ENCODE measurements around the gene OR10K2. TPM values are rescaled to one million over a fixed set of nuclear protein-coding genes. Genes with fewer than 3 reads are reported as not detected.

OR10K2 gene
- total and polyA plus RNA-seq, 2 donors (not counting 3 experiments of a cell fraction or from before 2014, with no cell fraction given) = not detected

GRCh38 chr1:158396646-158397045 is 29.4 kb downstream of the OR10K2 start:
- dilution Hi-C loops (cut with MboI; ENCODE audit: extremely low pct_ligation_motif_present, low sequenced_read_pairs) = no loop called here
- Histone ChIP-seq H3K4me2 (ENCODE audit: insufficient read depth, low read length) (no peak overlapping the region), H3K27ac (ENCODE audit: insufficient read depth, low read depth, low read length) (no peak overlapping the region), H3K9me3 (replicated peaks; ENCODE audit: control insufficient read depth, insufficient read depth, low read length) (no peaks in the 10 kb centered on the region), H4K20me1 (replicated peaks; ENCODE audit: control insufficient read depth, extremely low read depth, insufficient read depth, low read length) (no peaks in the 10 kb centered on the region), H3K4me3 (replicated peaks in 1 of 3; ENCODE audit: insufficient read depth in 1 of 3, low read depth in 1 of 3, low read length in 3 of 3) (no peak overlapping the region), H3K27me3 (ENCODE audit: control insufficient read depth in 2 of 2, insufficient read depth in 2 of 2, low read length in 2 of 2) (no peaks in the 10 kb centered on the region), H3K36me3 (ENCODE audit: control insufficient read depth in 2 of 2, extremely low read depth in 1 of 2, insufficient read depth in 2 of 2, low read length in 2 of 2) (no peaks in the 10 kb centered on the region), H3K79me2 (ENCODE audit: control insufficient read depth, insufficient read depth, low read length) (no peaks in the 10 kb centered on the region), H3K4me1 (ENCODE audit: control insufficient read depth, extremely low read depth, insufficient read depth, low read length) (no peaks in the 10 kb centered on the region), H2AFZ (ENCODE audit: low read depth, low read length) (no peak overlapping the region), H3K9ac (replicated peaks; ENCODE audit: extremely low read depth, insufficient read depth, low read length) (no peak overlapping the region), H3K9me1 (replicated peaks; ENCODE audit: control insufficient read depth, extremely low read depth, insufficient read depth, low read length) (no peaks in the 10 kb centered on the region)
- TF ChIP-seq POLR2AphosphoS5 (IDR thresholded peaks at IDR 0.05; ENCODE audit: insufficient read depth, low read depth, low read length) (no peak), MAX (IDR thresholded peaks at IDR 0.05; ENCODE audit: insufficient read depth, insufficient read length) (no peak), FOS (IDR thresholded peaks at IDR 0.05; ENCODE audit: borderline replicate concordance, insufficient read depth, low read length) (no peak), POLR2A (IDR thresholded peaks at IDR 0.05; ENCODE audit: low read depth, low read length) (no peak), MYC (IDR thresholded peaks at IDR 0.05; ENCODE audit: low read depth, low read length) (no peak), GATA2 (IDR thresholded peaks at IDR 0.05; ENCODE audit: insufficient read depth, insufficient read length, low read depth, low read length) (no peak), CTCF (IDR thresholded peaks at IDR 0.05; ENCODE audit: extremely low read depth in 1 of 2, insufficient read depth in 1 of 2, low read depth in 1 of 2, low read length in 2 of 2) (no peak), JUN (IDR thresholded peaks at IDR 0.05; ENCODE audit: borderline replicate concordance, insufficient read depth, insufficient read length, low read depth) (no peak), EZH2 (IDR thresholded peaks at IDR 0.05; ENCODE audit: borderline replicate concordance, low read depth, low read length, severe bottlenecking) (no peak)
- ChIA-PET CTCF (no interaction called here), POLR2A (no interaction called here)
- no TSS peak for BruUV-seq (replicated peaks)
- intact Hi-C loops (cut with micrococcal nuclease) = no loop called here
- DNase-seq (ENCODE audit: low read depth, low spot score) (no peak), FAIRE-seq (no peak)
